GM19372 (cell line): ENCODE measurements around the gene STAU1.
"Not testable (repeated sequence)": the region's sequence is repeated elsewhere in the genome, so short reads cannot be mapped to it uniquely, and the experiment has no call there.

Experiments used
- ATAC-seq: cut with Tn5 transposase; IDR thresholded peaks from one replicate; pipeline ENCODE4 v1.9.1; 2021; ENCODE audit warnings: mild to moderate bottlenecking, low read depth, moderate library complexity; ENCODE audit not compliant: unreplicated experiment

Gene STAU1

GRCh38 chr20:49187851-49188641 lies at the start of gene STAU1:
Gene STAU1, minus strand, starts transcription at chr20:49188334. Its CDS starts 22,133 bp downstream, at chr20:49166201.
- peak; percentile 87 for ATAC-seq

- ATAC-seq, result no peak
Measured at GRCh38 chr20:49237531-49237930, 49.4 kb upstream of the STAU1 start.

GRCh38 chr20:49236301-49236700 lies 48.2 kb upstream of the STAU1 start:
- ATAC-seq, result no peak

- no peak for ATAC-seq
Measured at GRCh38 chr20:49234831-49235230, 46.7 kb upstream of the STAU1 start.

GRCh38 chr20:49233226-49233625 lies 45.1 kb upstream of the STAU1 start:
- no peak for ATAC-seq

GRCh38 chr20:49231471-49231870 lies 43.3 kb upstream of the STAU1 start:
- no peak for ATAC-seq

- ATAC-seq, result no peak
Measured at GRCh38 chr20:49230561-49231133, 42.5 kb upstream of the STAU1 start.

GRCh38 chr20:49230021-49230420 lies 41.9 kb upstream of the STAU1 start:
- ATAC-seq, result no peak

- ATAC-seq, result no peak
Measured at GRCh38 chr20:49229381-49229780, 41.2 kb upstream of the STAU1 start.

- no peak for ATAC-seq
Measured at GRCh38 chr20:49228676-49229075, 40.5 kb upstream of the STAU1 start.

GRCh38 chr20:49225896-49226295 lies 37.8 kb upstream of the STAU1 start:
- ATAC-seq, result no peak

- ATAC-seq, result no peak
Measured at GRCh38 chr20:49219924-49220831, 32.0 kb upstream of the STAU1 start.

GRCh38 chr20:49219091-49219923 lies 31.2 kb upstream of the STAU1 start, which contains the start of gene DDX27:
Gene DDX27, plus strand, starts transcription at chr20:49219416. Its CDS starts 33 bp downstream, at chr20:49219449.
- peak; percentile 97 for ATAC-seq

GRCh38 chr20:49218739-49219090 lies 30.6 kb upstream of the STAU1 start:
- ATAC-seq, result not testable (repeated sequence)

GRCh38 chr20:49216991-49217578 lies 29.0 kb upstream of the STAU1 start:
- no peak for ATAC-seq

GRCh38 chr20:49215232-49215631 lies 27.1 kb upstream of the STAU1 start:
- ATAC-seq, result no peak

- ATAC-seq, result no peak
Measured at GRCh38 chr20:49214571-49214970, 26.4 kb upstream of the STAU1 start.

GRCh38 chr20:49210757-49211110 lies 22.6 kb upstream of the STAU1 start:
- ATAC-seq, result no peak

- no peak for ATAC-seq
Measured at GRCh38 chr20:49210101-49210756, 22.1 kb upstream of the STAU1 start.
